Right forelimb (tissue), 1 donor: ENCODE results near the gene MAPK10.

ENCODE experiments used
- DNase-seq: peaks from one replicate; pipeline ENCODE4 v3.0.0-alpha.2; 2018

The MAPK10 gene

DNA sequence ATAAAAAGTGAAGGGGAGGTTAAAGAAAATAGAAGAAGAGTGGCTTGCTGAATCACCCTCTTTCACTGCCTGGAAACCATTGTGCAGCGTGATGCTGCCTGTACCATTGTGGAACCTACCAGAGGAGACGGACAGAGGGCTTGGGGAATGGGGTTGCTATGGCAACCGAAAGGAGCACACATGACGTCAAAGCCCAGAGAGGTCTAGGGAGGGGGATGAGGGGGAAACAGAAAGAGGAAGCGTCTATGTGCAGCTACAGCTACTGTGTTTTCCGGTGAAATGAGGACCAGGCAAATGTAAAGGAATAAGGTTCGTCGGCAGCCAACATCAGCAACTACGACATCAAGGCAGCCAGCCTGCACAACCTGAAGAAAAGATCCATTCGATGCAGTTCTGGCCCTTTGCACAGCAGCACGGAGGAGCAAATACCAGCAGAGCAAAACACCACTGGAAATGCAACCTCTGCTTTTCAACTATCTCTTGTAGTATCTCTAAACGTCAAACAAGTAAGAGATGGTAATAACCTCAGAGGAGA lies at the start of gene MAPK10:
Gene MAPK10 (minus strand): TSS at position 110 of the 535 bp plus-strand sequence.
- peak; percentile 72 for DNase-seq

DNA sequence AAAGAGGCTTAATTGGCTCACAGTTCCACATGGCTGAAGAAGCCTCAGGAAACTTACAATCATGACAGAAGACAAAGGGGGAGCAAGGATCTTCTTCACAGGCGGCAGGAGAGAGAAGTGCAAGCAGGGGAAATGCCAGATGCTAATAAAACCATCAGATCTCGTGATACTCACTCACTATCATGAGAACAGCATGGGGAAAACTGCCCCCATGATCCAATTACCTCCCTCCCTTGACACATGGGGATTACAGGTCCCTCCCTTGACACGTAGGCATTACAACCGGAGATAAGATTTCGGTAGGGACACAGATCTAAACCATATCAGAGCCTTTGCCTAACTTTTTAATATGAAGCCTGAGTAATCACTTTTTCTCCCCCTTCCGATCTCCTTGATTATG lies 43.7 kb upstream of the MAPK10 start:
- DNase-seq: no peak

DNA sequence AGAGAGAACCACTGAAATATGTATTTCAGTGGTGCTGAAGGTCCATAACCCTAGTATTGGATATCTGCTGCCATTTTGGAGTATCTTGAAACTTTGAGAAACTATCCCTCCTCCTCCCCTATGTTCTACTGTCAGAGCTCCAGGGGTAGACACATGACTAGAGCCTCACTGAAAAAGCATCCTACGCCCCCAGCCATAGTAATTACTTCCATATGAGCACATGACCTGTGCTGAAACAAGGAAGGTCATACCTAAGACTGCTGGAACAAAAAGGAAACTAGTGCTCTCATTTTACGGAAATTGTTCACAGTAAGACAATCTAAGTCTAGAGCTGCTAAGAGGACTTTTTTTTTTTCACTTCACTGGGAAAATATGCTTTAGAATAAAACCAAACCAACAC lies 42.0 kb upstream of the MAPK10 start:
- DNase-seq: no peak

DNA sequence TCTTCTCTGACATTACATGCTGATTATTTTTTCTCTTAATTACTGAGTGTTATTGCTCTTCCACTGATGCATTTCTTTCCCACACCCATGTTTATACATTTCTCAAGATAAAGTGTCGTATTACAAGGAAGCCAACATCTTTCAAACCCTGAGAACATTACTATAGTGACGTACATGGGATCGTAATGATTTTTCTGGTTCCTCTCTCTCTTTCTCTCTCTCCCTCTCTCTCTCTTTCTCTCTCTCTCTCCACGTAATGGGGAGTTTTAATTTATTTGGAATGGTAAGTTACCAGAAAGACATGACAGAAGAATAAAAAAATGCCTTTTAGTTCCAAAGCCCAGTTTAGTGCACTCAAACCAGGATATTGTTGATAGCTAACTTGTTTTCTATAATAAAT lies 40.4 kb upstream of the MAPK10 start:
- no peak for DNase-seq

DNA sequence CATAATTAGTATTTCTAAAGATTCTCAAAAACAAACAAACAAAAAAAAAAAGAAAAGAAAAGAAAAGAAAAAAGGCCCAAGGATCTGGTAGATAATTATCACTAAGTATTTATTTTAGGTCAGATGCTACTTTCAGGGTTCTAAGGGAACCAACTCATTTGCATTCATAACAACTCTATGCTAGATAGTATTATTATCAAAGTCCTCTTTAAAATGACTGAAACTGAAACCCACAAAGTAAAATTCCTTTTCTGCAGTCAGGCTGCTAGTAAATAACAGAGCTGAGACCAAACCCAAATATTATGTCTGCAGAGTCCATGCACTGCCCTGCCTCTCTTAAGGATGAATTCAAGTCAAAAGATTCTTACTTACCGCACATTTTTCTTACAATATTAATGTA lies 38.3 kb upstream of the MAPK10 start:
- no peak for DNase-seq

DNA sequence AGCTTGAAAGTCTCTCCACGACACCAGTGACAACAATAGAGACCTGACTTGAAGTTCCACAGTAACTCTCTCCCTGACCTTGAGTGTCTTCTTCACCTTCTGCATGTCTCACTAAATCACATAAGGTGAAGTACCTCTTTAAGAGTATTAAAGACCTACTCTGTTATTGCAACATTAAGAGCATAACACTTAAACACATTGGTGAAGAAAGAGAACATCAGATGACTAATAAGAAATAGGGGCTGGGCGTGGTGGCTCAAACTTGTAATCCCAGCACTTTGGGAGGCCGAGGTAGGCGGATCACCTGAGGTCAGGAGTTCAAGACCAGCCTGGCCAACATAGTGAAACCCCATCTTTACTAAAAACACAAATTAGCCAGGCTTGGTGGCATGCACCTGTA lies 33.9 kb upstream of the MAPK10 start:
- DNase-seq: no peak

DNA sequence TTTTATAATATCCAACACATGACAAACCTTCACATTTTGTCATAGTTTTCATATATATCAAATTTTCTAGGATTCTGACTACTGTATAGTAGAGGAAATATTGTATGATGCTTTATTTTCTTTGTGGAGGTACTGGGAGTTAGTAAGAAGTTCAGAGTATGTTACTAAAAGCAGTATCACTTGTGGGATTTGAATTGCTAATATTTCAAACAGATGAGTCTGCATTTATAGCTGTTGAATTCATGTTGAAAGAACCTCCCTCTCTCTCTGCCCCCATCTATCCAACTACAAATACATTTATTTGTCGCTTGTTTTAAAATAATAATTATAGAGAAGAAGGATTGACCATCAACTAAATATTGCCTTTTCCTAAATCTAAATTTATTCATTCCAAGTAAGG lies 29.8 kb upstream of the MAPK10 start:
- DNase-seq: no peak

DNA sequence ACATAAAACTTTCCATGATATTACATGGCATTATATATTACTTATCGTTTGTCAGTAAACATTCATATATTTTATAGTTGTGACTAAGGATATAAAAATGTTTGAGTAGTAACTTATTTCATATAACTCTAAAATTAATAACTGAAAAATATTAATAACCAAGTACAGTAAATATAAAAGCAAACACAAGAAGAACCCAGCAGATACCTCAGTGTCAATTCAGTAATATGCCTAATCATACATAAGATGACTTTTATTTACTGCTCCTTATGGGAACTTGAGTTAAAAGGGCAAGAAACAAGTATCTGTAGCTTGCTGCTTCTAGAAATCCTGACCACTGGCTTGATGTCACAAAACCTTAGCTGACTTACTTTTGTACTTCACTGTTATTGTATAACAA lies 28.4 kb upstream of the MAPK10 start:
- no peak for DNase-seq

DNA sequence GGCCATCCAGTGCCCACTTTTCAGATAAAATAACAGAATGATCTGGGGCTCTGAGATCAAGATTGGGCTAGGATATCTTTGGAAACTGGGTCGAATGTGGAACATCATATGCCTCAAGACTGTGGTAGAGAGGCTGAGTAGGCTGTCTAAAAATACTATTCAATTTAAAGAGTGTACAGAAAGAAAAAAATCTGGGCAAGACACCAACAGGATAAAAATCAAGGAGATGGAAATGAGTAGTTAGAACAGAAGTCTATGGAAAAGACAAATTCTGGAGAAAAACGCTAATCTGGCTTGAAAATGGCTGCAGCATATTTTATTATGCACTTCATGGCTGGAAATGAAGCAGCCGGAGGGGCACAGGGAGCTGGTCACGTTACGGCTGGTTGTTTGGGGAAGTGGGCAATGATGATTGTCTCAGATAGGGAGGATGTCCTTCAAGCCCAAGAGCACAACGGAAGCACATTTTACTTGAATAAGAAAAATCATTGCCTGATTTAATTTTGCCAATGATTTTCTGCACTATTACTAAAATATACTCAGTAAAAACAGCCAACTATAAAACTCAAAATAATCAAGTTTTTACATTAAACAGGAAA lies 27.1 kb upstream of the MAPK10 start:
- no peak for DNase-seq

DNA sequence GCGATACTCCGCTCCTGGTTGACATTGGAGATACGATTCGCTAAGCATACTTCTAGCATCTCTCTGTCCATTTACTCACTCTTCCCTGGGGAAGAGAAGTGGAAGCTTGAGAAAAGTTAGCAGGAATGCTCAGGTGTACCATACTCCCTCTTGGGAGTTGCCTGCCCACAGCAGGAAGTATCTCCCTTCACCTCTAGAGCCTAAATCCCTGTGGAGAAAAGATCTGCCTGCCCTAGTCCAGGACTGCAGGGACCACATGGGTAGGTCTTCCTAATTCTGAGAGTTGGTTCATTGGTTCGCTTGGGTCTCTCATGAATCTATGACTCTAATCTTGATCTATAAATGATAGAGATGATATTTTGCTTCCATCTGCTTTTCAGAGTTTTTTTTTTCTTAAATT lies 26.3 kb upstream of the MAPK10 start:
- no peak for DNase-seq

DNA sequence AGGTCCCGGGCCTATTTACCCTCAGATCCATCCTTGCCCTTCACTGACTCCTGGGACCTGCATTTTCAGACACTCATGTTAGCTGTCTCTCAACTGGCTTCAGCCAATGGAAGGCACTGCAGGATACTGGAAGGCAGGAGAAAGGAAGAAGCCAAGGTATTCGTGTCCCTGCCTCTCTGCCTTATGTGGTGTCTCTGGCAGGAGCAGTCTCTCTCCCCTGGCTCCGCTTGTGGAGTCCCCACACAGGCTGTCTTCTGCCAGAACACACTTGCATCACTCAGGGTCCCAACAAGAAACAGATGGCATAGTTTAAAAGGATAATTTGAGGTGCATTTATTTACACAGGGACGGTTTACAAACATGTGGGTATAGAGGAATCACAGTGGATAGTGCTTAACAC lies 21.6 kb upstream of the MAPK10 start:
- no peak for DNase-seq

DNA sequence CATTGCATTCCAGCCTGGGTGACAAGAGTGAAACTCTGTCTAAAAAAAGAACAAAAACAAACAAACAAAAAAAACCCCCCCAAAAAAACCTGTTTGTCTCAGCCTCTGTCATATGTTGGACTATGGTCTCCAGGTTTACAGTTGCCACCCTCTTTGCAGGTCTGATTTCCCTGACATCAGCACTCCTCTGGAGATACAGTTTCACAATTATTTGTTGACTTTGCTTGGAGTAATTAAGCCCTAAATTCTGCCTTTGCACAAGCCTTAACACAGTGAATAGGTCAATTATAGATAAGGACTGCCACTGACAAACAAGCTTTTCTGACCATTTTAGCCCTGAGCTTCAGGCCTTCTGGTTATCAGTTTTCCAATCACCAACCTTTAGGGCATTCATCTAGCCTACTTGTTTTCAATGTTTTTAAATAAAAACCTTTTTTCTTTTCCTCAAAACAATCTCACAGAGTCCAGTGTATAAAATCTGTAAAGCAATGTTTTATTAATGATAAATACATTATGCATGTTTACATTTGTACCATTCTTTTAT lies 20.4 kb upstream of the MAPK10 start:
- no peak for DNase-seq

DNA sequence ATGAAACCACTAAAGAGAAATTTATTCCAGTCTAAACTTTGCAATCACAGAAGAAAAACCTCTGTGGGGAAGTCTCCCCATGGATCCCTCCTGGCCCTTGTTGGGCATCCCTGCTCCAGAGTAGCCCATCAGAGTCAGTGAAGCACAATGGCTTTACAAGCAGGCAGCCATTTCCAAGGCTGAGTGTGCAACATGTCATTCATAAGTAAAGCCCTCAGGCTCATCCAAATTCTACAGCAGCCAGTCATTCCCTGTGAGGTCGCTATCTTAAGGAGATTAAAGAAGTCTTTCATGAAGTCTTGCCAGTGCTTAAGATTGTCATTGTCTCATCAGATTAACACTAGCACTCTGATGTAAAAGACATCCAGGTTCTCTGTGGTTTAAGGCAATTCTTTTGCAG lies 17.0 kb upstream of the MAPK10 start:
- DNase-seq: no peak

DNA sequence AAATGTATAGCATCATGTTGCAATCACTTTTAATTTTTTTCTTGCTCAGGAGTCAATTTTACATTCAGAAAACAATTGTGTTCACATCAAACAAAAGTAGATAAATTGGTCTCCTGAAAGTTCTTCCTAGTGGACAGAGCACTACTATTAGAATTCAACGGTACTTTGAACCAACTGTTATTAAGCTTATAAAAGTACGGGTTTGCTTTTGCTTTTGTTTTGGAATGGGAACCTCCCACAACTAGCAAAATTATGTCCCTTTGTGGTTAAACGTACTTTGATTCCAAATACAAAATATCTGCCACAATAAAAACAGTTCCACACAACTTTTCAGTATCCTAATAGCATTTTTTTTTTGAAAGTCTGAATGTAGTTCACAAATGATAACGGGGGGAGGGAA lies 8.6 kb upstream of the MAPK10 start:
- DNase-seq: no peak

DNA sequence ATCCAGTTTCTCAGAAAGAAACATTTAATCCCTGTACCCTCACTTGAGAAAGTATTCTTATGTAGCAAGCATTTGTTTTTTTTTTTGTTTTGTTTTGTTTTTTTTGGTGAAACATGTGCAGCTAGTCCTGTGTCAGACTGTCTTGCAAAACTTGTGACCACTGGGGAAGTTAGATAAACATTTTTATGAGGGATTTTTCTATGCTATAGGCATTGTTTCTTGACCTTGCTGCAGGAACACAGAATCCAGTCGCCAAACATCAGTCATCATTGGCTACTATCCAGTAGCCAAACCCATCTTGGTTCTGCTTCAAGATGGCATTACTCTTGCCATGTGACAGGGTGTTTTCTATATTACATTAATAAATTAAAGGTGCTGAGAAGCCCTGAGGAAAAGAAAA lies 7.7 kb upstream of the MAPK10 start:
- DNase-seq: no peak

DNA sequence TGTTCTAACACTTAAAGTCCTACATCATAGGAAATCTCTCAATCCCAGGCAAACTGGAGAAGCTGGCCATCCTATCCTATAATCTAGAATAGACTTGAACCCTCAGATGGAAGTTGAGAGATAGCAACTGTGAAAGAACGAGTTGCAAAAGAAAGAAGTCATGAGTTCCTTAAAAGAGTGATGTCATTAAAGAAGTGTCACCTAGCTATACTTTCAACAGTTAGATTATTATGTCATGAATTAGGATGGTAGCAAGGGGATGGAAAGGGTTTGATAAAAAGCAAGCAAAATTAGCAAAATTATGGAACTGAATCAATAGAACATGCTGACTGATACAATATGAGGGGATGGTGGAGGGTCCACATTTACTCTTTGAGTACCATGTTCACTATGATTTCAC lies 7.1 kb upstream of the MAPK10 start:
- no peak for DNase-seq

DNA sequence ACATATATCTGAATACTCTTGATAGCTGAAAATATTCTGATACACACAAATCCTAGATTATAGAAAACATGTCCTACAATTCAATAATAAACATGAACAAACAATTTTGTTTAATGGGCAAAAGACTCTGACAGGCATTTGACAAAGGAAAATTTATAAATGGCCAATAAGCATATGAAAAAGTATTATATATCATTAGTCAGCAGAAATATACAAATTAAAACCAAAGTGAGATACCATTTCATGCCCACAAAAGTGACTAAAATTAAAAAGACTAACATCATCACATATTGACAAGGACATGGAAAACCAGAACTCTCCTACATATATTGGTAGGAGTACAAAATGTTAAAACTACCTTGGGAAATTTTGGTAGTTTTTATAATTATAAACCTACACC lies 2.7 kb upstream of the MAPK10 start:
- DNase-seq: no peak

DNA sequence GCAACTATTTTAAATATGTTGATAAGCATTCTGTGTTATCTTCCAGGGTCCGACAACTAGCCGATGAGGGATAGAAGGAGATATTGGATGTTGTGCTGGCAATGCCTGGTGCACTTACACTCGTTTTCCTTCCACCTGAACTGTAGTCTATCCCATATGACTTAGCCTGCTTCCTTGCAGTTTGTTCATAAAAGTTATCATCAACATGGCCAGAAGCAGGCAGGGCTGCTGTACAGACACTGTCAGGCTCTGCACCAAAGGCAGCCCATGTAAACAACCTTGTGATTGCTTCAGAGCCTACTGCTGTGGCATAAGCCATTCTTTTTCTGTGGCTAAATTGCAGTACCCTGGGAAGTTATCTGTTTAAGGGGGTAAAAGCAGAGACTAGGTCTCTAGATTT lies 1.6 kb downstream of the MAPK10 start:
- no peak for DNase-seq

DNA sequence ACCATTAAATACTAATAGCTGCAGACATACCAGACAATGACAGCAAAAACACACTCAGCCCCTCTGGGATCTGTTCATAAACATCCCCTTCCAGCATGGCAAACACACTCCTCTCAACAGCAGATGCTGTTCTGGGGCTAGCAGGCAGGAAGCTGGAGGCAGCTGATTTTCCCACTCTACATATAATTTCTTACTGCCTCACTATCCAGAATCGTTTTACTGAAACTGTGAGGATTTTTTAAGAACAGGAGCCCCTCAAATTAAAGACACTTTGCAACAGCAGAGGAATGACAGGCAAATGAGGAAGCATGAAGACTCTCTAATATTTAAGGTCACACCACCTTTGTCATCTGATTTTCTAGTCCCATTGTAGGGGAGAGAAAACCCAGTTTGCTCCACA lies 2.2 kb downstream of the MAPK10 start:
- no peak for DNase-seq

DNA sequence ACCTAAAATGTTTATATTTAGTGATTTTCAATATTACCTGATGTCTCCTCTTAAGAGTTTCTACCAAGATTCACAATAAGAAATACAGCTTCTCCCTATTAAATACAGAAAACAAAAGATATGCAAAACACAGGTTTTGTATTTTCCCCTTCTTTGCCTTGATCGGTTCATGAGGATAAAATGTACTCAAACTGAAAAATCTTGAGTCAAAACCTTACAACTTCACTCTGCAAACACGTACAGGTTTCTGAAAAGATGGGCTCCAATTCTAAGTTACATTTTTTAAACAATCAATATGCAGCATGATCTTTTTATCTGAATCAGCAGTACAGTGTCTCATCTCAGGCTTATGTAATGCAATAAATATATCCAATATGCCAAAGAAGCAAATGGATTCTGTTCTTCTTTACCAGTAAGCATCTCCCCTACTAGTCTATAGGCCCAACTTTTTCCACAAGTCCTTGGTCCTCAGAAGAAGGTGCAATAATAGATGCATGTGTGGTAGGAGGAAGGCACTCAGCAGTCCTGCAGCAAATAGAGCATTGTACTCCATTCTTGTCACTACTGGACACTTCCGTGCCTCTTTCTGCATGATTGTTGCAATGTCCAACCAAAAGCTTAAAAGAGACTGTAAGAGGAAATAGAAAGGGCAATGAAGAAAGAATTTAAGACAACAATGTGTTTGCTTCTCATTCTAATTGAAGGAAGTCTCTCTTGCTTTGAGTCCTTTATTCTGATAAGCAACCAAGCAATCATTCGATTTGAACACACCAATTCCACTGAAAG lies 3.2 kb downstream of the MAPK10 start:
- no peak for DNase-seq

DNA sequence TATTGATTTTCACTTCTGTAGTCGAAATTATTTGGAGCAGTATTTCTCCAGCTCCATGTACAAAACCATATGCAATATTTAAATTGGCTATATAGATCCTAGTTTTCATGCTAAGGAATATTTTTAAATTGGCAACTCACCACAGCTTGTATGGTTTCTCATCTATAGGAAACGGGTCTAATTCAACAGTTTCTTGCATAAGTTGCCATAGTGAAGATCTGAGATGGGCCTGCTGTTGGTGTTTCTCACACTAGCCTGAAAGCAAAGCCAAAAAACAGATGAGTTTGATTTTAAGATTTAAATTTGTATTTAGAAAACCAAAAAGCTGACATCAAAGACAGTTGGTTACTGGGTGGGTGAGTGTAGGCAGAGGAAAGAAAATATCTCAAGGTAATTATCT lies 5.5 kb downstream of the MAPK10 start:
- DNase-seq: no peak

DNA sequence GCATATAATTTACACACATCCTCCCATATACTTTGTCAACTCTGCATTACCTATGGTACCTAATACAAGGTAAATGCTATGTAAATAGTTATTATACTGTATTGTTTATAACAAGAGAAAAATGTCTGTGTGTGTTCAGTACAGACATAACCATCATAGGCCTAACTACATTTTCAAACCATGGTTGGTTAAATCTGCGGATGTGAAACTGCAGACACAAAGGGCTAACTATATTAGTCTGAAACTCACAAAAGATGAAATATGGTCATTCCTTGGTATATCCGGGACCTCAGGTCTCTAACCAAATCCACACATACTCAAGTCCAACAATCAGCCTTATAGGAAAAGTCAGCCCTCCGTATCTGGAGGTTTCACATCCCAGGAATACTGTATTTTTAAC lies 13.5 kb downstream of the MAPK10 start:
- no peak for DNase-seq

DNA sequence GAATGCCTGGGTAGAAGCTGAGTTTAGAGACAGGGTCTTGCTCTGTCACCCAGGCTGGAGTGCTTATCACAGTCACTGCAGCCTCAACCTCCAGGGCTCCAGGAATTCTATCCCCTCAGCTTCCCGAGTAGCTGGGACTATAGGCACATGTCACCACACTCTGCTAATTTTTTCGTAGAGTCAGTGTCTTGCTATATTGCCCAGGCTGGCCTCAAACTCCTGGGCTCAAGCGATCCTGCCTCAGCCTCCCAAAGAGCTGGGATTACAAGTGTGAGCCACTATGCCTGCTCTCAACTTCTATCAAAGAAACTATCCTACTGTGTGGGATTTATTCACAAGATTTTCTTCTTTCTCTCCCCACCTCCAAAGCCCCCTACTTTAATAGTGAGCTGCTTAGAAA lies 15.7 kb downstream of the MAPK10 start:
- DNase-seq: no peak

DNA sequence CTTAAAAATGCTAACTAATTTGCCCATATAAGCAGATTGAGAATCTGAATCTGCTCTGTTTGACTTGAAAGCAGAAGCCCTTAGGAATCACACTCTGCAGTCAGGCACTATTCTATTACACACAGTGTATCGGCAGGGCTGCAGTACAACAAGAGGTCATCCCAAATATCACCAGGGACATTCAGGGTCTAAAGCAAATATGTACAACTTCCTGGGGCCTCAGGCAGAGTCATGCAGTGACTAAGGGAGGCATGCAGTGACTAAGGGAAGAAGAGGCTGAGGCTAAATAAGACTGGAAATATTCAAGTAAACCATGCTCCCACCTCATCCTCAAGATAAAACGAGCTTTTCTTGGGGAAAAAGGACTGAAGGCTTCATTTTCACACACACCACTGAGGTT lies 20.9 kb downstream of the MAPK10 start:
- DNase-seq: no peak

DNA sequence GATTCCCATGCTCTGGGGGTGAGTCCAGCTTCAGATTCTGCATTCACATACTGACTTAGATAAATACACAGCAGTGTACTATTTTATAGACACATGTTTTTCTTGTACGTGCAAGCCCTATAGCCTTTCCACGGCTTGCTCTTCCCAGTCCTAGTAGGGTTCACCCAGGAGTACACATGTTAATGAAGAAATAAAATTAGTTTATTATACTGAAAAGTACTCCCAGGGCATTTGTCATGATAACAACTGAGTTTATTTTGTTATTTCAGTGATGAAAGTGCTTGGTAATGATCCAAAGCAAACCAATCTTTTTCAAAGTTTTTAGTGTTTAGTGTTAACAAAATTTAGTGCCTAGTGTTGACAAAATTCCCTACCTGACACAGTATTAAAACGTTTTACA lies 21.3 kb downstream of the MAPK10 start:
- DNase-seq: no peak
